Adrenal gland (tissue), 12 donors: Measurements from ENCODE around the gene DNAAF5. TPM values are rescaled to one million over a fixed set of nuclear protein-coding genes. Genes with fewer than 3 reads are reported as not detected.

Experiments
- DNase-seq, 7 donors: peaks; one replicate each; pipeline ENCODE4 v3.0.0-alpha.2; 2019 to 2020
- H3K27ac ChIP-seq, 5 donors: fragments of 200-600 bp; sonication (generic) in 4 of 5; 1 replicate in 3 of 5; 2 replicates in 2 of 5; pipeline versions ENCODE4 v1.5.1 to v1.8.0; 2016 to 2020; ENCODE audit warnings: mild to moderate bottlenecking in 1 of 5
- H3K27me3 ChIP-seq: fragments of 200-600 bp; 2 replicates; pipeline ENCODE4 v1.8.0; 2021
- H3K36me3 ChIP-seq, 2 donors: fragments of 200-600 bp; replicated peaks in 1 of 2; 1 replicate in 1 of 2; 2 replicates in 1 of 2; pipeline versions ENCODE4 v1.5.1 to v1.8.0; 2018 to 2022
- H3K4me1 ChIP-seq, 2 donors: fragments of 200-600 bp; replicated peaks in 1 of 2; 1 replicate in 1 of 2; 2 replicates in 1 of 2; pipeline versions ENCODE4 v1.5.1 to v1.8.0; 2018 to 2021
- H3K4me3 ChIP-seq, 4 donors: fragments of 200-600 bp; sonication (generic) in 3 of 4; one replicate each; pipeline ENCODE4 v1.5.1; 2016 to 2018
- H3K9me3 ChIP-seq, 3 donors: fragments of 200-600 bp; sonication (generic) in 1 of 3; replicated peaks in 1 of 3; 1 replicate in 2 of 3; 2 replicates in 1 of 3; pipeline versions ENCODE4 v1.5.1 to v1.8.0; 2016 to 2021
- CTCF ChIP-seq, 6 experiments: fragments of 450-650 bp in 4 of 6; fragments of 200-600 bp in 2 of 6; sonication (generic) in 1 of 6; IDR thresholded peaks; 1 replicate in 5 of 6; 2 replicates in 1 of 6; pipeline versions ENCODE4 v1.5.1 to v1.8.0; 2016 to 2021; ENCODE audit warnings: antibody characterized with exemption in 6 of 6, mild to moderate bottlenecking in 2 of 6, moderate library complexity in 1 of 6
- POLR2A ChIP-seq, 2 donors: fragments of 450-650 bp; IDR thresholded peaks; one replicate each; pipeline ENCODE4 v1.6.1; 2017; ENCODE audit warnings: antibody characterized with exemption in 2 of 2, mild to moderate bottlenecking in 2 of 2, moderate library complexity in 1 of 2
- WGBS, 4 donors: extraction: QIAGEN DNeasy Blood & Tissue Kit in 2 of 4; methylation state at CpG; one replicate each; pipeline versions ENCODE4 v1.1.5 to v1.1.7; 2013 to 2017; 5-methylcytosine and 5-hydroxymethylcytosine counted together
- intact Hi-C, 2 donors: fragments of 100-400 bp; cut with DNase I; formaldehyde crosslinking; loops; one replicate each; pipeline versions ENCODE4 v1.14.1 to v1.15.0; 2022 to 2023
- polyA plus RNA-seq, 3 donors: library from polyadenylated mRNA; stranded (reverse); fragments of 200-250 nt in 2 of 3; fragments of 350-450 nt in 1 of 3; fragmentation: Illumina TruSeq in 1 of 3; extraction: RNeasy Lipid Tissue Mini Kit (QIAGEN cat#74804) in 1 of 3; gene quantifications; one replicate each; pipeline ENCODE4 v1.2.3, GENCODE V29; 2013 to 2014
- total RNA-seq, 9 donors: library from RNA; depleted of rRNA in 4 of 9; stranded (reverse); fragments of >200 nt in 4 of 9; fragments of 120-200 nt in 1 of 9; fragmentation: NEBNext Ultra II Directional in 1 of 9; extraction: Animal tissue kit (Norgen Biotek cat#: 25700) in 1 of 9; gene quantifications; one replicate each; pipeline versions ENCODE4 v1.1.0 to v1.2.4, GENCODE V29; 2013 to 2023
- donor health status: healthy with polysubstance abuse.
- donor health status: Bipolar disorder and iron deficiency.
- donor health status: DM: yes; HTN: yes; CAD: no.
- donor health status: DM: no; HTN: no; CAD: no.
- donor health status: DM: no; HTN: no; CAD: no.
- donor health status: DM: yes; HTN: yes; CAD: no.

The DNAAF5 gene
- total and polyA plus RNA-seq, 12 donors = 7.9 to 32.7 (median 19.4) TPM

GRCh38 chr7:779480-779879 is 53.0 kb downstream of the DNAAF5 start:
- H3K27ac ChIP-seq = no peak overlapping the region

GRCh38 chr7:780081-780480 is 53.6 kb downstream of the DNAAF5 start:
- Histone ChIP-seq H3K36me3 (peaks cover 0 to 25% of the 10 kb centered on the region in 2 donors), H3K4me1 (no peaks in the 10 kb centered on the region), H3K27me3 (no peaks in the 10 kb centered on the region), H3K9me3 (no peaks in the 10 kb centered on the region), H3K27ac (no peak overlapping the region), H3K4me3 (no peak overlapping the region)
- intact Hi-C loops = loop anchor here in 1 of 2 donors (10.0 kb wide), 1 partner anchor 175 kb away; the partner anchor contains the start of gene ADAP1
- TF ChIP-seq POLR2A (IDR thresholded peaks at IDR 0.05) (no peak), CTCF (IDR thresholded peaks at IDR 0.05) (no peak)
- DNase-seq = no peak
- 81 to 90% (median 89%) methylated on average over 4 to 14 of the region's 14 CpGs for WGBS, 4 donors

More at GRCh38 chr7:779480-779879, 53.0 kb downstream of the DNAAF5 start:
- Histone ChIP-seq H3K27me3 (no peaks in the 10 kb centered on the region), H3K4me1 (no peaks in the 10 kb centered on the region), H3K9me3 (no peaks in the 10 kb centered on the region), H3K4me3 (no peak overlapping the region), H3K36me3 (peaks cover 0 to 27% of the 10 kb centered on the region in 2 donors)
- intact Hi-C loops = no loop called here
- no peak for DNase-seq
- WGBS, 4 donors = 66 to 97% (median 84%) methylated on average over 2 to 9 of the region's 9 CpGs
- TF ChIP-seq CTCF (IDR thresholded peaks at IDR 0.05) (no peak), POLR2A (IDR thresholded peaks at IDR 0.05) (no peak)

GRCh38 chr7:780516-780915 is 54.0 kb downstream of the DNAAF5 start:
- Histone ChIP-seq H3K4me1 (no peaks in the 10 kb centered on the region), H3K4me3 (no peak overlapping the region), H3K27me3 (no peaks in the 10 kb centered on the region), H3K9me3 (no peaks in the 10 kb centered on the region), H3K36me3 (peaks cover 0 to 28% of the 10 kb centered on the region in 2 donors), H3K27ac (no peak overlapping the region)
- no peak for DNase-seq
- intact Hi-C loops = loop anchor here in 1 of 2 donors (10.0 kb wide), 1 partner anchor 174 kb away; the partner anchor contains the start of gene ADAP1
- TF ChIP-seq CTCF (IDR thresholded peaks at IDR 0.05) (no peak), POLR2A (IDR thresholded peaks at IDR 0.05) (no peak)
- 83 to 92% (median 87%) methylated on average over 10 of the region's 10 CpGs for WGBS, 4 donors

- no peaks in the 10 kb centered on the region for H3K4me1 ChIP-seq
- H3K4me3 ChIP-seq = no peak overlapping the region
- H3K36me3 ChIP-seq = peaks cover 0 to 31% of the 10 kb centered on the region in 2 donors
- H3K9me3 ChIP-seq = no peaks in the 10 kb centered on the region
- DNase-seq = peak in 1 of 7 donors; percentile 55
- no peak for TF ChIP-seq CTCF (IDR thresholded peaks at IDR 0.05)
- TF ChIP-seq POLR2A (IDR thresholded peaks at IDR 0.05) = no peak
- intact Hi-C loops = loop anchor here in 1 of 2 donors (10.0 kb wide), 1 partner anchor 173 kb away; the partner anchor contains the start of gene ADAP1
- H3K27me3 ChIP-seq = no peaks in the 10 kb centered on the region
- H3K27ac ChIP-seq = peak overlapping the region in 3 of 5 donors; percentile 27 to 69 (median 54)
- 63 to 80% (median 78%) methylated on average over 23 of the region's 23 CpGs for WGBS, 4 donors
Measured at GRCh38 chr7:781186-781849, 54.8 kb downstream of the DNAAF5 start.
